GM13977 (cell line): ENCODE data around the gene CUL9.

Experiments
- DNase-seq: peaks from one replicate; pipeline ENCODE4 v3.0.0; 2012; ENCODE audit warnings: low spot score
- in situ Hi-C: fragments of 300-500 bp; cut with MboI; formaldehyde crosslinking; loops from one replicate; pipeline ENCODE4 v1.12.0; 2022; ENCODE audit warnings: low sequenced_read_pairs, low pct_unique_long_range_greater_than_20kb, mixed read lengths, inconsistent platforms; ENCODE audit not compliant: unreplicated experiment
- TF ChIP-seq, protein P1 (sequence below): IDR thresholded peaks from 2 replicates; pipeline ENCODE4 v1.5.1; 2012; ENCODE audit warnings: mild to moderate bottlenecking, control low read depth; ENCODE audit not compliant: insufficient read depth; ENCODE audit errors: extremely low read depth, missing control alignments

Gene CUL9

DNA sequence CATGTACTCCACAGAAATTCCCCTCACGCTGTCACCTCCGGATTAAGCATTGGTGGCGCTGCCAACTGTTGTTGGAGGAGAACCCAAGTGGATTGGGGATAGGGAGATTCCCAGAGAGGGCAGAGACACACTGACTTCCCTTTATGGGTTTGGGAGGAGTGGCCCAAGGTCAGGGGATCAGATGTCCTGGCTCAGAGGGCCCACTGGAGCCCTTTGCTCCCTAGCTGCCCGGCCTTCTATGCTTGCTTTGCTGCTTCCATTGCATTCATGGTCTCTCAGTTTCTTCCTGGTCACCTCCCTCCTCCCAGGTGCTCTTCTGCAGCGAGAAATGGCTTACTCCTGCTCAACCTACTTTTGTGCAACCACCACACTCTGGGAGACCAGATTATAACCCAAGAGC lies 14.3 kb downstream of the CUL9 start:
- TF ChIP-seq, protein P1, sequence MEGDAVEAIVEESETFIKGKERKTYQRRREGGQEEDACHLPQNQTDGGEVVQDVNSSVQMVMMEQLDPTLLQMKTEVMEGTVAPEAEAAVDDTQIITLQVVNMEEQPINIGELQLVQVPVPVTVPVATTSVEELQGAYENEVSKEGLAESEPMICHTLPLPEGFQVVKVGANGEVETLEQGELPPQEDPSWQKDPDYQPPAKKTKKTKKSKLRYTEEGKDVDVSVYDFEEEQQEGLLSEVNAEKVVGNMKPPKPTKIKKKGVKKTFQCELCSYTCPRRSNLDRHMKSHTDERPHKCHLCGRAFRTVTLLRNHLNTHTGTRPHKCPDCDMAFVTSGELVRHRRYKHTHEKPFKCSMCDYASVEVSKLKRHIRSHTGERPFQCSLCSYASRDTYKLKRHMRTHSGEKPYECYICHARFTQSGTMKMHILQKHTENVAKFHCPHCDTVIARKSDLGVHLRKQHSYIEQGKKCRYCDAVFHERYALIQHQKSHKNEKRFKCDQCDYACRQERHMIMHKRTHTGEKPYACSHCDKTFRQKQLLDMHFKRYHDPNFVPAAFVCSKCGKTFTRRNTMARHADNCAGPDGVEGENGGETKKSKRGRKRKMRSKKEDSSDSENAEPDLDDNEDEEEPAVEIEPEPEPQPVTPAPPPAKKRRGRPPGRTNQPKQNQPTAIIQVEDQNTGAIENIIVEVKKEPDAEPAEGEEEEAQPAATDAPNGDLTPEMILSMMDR = no peak
- in situ Hi-C loops = no loop called here
- DNase-seq = no peak

DNA sequence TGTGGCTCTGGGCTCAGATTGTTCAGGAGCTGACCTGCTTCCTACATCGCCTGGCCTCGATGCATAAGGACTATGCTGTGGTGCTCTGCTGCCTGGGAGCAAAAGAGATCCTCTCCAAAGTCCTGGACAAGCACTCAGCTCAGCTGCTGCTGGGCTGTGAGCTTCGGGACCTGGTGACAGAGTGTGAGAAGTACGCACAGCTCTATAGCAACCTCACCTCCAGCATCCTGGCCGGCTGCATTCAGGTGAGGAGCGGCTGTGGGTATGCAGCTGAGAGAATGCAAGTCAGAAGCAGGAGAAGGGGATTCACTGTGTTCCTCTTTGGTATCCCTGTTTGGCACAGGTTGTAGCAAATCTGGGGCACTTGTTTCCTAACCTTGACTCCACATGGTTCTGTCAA lies 17.9 kb downstream of the CUL9 start:
- in situ Hi-C loops = no loop called here
- no peak for DNase-seq
- TF ChIP-seq, protein P1 = no peak

DNA sequence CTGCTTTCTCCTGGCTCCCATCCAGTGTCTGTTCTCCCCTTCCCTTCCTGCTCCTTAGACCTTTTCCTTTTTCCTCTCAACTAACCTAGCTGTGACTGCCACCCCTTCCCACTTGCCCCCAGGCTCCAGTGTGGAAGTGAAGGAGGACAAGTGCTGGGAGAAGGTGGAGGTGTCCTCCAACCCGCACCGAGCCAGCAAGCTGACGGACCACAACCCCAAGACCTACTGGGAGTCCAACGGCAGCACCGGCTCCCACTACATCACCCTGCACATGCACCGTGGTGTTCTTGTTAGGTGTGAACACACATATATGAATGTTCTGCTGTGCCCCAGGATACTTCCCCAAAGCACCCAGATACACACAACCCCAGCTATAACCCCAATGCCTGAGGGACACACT lies 18.5 kb downstream of the CUL9 start:
- DNase-seq = no peak
- TF ChIP-seq, protein P1 = no peak
- in situ Hi-C loops = no loop called here

DNA sequence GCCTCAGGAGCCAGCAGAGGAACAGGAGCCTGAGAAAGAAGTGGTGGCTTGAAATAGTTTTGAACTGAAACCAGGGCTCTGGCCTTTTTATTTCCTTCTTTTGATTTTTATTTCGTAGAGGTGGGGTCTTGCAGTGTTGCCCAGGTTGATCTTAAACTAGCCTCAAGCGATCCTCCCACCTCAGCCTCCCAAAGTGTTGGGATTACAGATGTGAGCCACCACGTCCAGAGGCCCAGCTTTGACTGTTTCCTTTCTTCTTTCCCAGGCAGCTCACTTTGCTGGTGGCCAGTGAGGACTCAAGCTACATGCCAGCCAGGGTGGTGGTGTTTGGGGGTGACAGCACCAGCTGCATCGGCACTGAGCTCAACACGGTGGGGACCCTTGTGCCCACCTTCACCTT lies 20.5 kb downstream of the CUL9 start:
- DNase-seq = no peak
- in situ Hi-C loops = no loop called here
- TF ChIP-seq, protein P1 = no peak

DNA sequence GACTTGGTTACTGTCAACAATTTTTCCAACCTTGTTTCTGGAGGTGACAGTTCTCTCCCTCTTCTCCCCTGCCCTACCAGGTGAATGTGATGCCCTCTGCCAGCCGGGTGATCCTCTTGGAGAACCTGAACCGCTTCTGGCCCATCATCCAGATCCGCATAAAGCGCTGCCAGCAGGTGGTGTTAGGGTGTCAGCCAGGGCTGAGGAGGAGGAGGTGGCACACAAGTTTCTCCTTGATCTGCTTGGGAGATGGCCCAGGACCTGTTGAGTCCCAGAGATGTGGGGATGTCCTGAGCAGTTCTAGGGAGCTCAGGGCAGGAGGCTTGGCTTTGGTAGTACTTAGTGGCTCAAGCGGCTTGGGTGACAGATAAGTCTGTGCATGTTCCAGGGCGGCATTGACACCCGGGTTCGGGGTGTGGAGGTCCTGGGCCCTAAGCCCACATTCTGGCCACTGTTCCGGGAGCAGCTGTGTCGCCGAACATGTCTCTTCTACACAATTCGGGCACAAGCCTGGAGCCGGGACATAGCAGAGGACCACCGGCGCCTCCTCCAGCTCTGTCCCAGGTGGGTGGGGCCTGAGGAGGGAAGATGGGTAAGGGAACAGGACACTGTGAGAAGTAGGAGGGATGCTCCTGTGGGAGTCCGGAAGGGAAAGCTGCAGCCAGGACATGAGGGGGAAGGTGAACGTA lies 21.2 kb downstream of the CUL9 start:
- in situ Hi-C loops = no loop called here
- TF ChIP-seq, protein P1 = no peak

DNA sequence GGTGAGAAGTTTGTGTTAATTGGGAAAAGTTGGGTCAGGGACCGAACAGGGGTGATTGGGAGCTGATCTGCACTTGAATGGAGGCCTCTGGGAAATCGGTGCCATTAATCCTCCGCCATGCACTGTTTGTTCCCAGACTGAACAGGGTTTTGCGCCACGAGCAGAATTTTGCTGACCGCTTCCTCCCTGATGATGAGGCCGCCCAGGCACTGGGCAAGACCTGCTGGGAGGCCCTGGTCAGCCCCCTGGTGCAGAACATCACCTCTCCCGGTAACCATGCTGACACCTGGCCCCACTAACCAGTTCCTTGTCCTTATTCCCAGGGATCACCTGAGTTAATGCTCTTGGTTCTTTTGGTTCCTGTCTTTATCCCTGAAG lies 21.7 kb downstream of the CUL9 start:
- in situ Hi-C loops = no loop called here
- TF ChIP-seq, protein P1 = no peak
- no peak for DNase-seq

More for the DNA sequence above, 21.2 kb downstream of the CUL9 start:
- no peak for DNase-seq
